ENCODE results near the gene CCDC12.
"Not testable (repeated sequence)": the region's sequence is repeated elsewhere in the genome, so short reads cannot be mapped to it uniquely, and the experiment has no call there.

Gene CCDC12

GRCh38 chr3:46970391-46971091 lies 6.0 kb downstream of the CCDC12 start:
- no peak overlapping the region for H3K9ac ChIP-seq
- H3K4me1 ChIP-seq (ENCODE audit: low read depth, poor library complexity, severe bottlenecking), result peaks cover 5% of the 10 kb centered on the region
- no peak overlapping the region for H2AFZ ChIP-seq (ENCODE audit: low read depth)
- H3K27ac ChIP-seq, result no peak overlapping the region
- H3K4me2 ChIP-seq, result no peak overlapping the region
- no peak overlapping the region for H3K4me3 ChIP-seq (IDR thresholded peaks at IDR 0.05; ENCODE audit: insufficient read depth, low read depth, low read length)
- no peaks in the 10 kb centered on the region for H3K36me3 ChIP-seq (ENCODE audit: insufficient read depth)
- peaks cover 99% of the 10 kb centered on the region for H3K79me2 ChIP-seq (ENCODE audit: insufficient read depth, low read depth)
- no peak for TF ChIP-seq CTCF (conservative IDR thresholded peaks at IDR 0.05; ENCODE audit: low read depth, low read length)
- H4K20me1 ChIP-seq (ENCODE audit: insufficient read depth), result peaks cover 6% of the 10 kb centered on the region; the same call in 1 of the 2 replicates
- H3K27me3 ChIP-seq (ENCODE audit: insufficient read depth, low read depth), result no peaks in the 10 kb centered on the region

- Histone ChIP-seq H3K27ac (no peak overlapping the region), H3K4me2 (no peak overlapping the region), H3K4me1 (ENCODE audit: low read depth, poor library complexity, severe bottlenecking) (peaks cover 5% of the 10 kb centered on the region), H3K9ac (no peak overlapping the region), H3K36me3 (ENCODE audit: insufficient read depth) (no peaks in the 10 kb centered on the region), H4K20me1 (ENCODE audit: insufficient read depth) (peaks cover 6% of the 10 kb centered on the region; the same call in 1 of the 2 replicates), H2AFZ (ENCODE audit: low read depth) (no peak overlapping the region), H3K4me3 (IDR thresholded peaks at IDR 0.05; ENCODE audit: insufficient read depth, low read depth, low read length) (no peak overlapping the region), H3K79me2 (ENCODE audit: insufficient read depth, low read depth) (peaks cover 89% of the 10 kb centered on the region), H3K27me3 (ENCODE audit: insufficient read depth, low read depth) (no peaks in the 10 kb centered on the region)
- no peak for TF ChIP-seq CTCF (conservative IDR thresholded peaks at IDR 0.05; ENCODE audit: low read depth, low read length)
Measured at GRCh38 chr3:46968783-46969428, 7.6 kb downstream of the CCDC12 start.

GRCh38 chr3:46966811-46967210 lies 9.7 kb downstream of the CCDC12 start:
- Histone ChIP-seq H3K36me3 (ENCODE audit: insufficient read depth) (no peaks in the 10 kb centered on the region), H3K4me3 (IDR thresholded peaks at IDR 0.05; ENCODE audit: insufficient read depth, low read depth, low read length) (no peak overlapping the region), H3K79me2 (ENCODE audit: insufficient read depth, low read depth) (peaks cover 69% of the 10 kb centered on the region), H4K20me1 (ENCODE audit: insufficient read depth) (peaks cover 6% of the 10 kb centered on the region; the same call in 1 of the 2 replicates), H3K27me3 (ENCODE audit: insufficient read depth, low read depth) (no peaks in the 10 kb centered on the region), H3K4me1 (ENCODE audit: low read depth, poor library complexity, severe bottlenecking) (no peaks in the 10 kb centered on the region), H3K4me2 (no peak overlapping the region), H3K27ac (no peak overlapping the region), H3K9ac (no peak overlapping the region), H2AFZ (ENCODE audit: low read depth) (no peak overlapping the region)
- no peak for TF ChIP-seq CTCF (conservative IDR thresholded peaks at IDR 0.05; ENCODE audit: low read depth, low read length)

GRCh38 chr3:46965151-46965550 lies 11.4 kb downstream of the CCDC12 start:
- Histone ChIP-seq H3K27ac (no peak overlapping the region), H3K36me3 (ENCODE audit: insufficient read depth) (no peaks in the 10 kb centered on the region)
- TF ChIP-seq CTCF (conservative IDR thresholded peaks at IDR 0.05; ENCODE audit: low read depth, low read length), result no peak

GRCh38 chr3:46964038-46964590 lies 12.4 kb downstream of the CCDC12 start:
- not testable (repeated sequence) for H3K4me2 ChIP-seq; H3K9ac ChIP-seq; H3K27ac ChIP-seq; H3K27me3 ChIP-seq (ENCODE audit: insufficient read depth, low read depth); H3K36me3 ChIP-seq (ENCODE audit: insufficient read depth); H3K4me3 ChIP-seq (IDR thresholded peaks at IDR 0.05; ENCODE audit: insufficient read depth, low read depth, low read length); H4K20me1 ChIP-seq (ENCODE audit: insufficient read depth); H3K4me1 ChIP-seq (ENCODE audit: low read depth, poor library complexity, severe bottlenecking); H2AFZ ChIP-seq (ENCODE audit: low read depth)
- H3K79me2 ChIP-seq (ENCODE audit: insufficient read depth, low read depth), result peaks cover 65% of the 10 kb centered on the region

More at GRCh38 chr3:46965151-46965550, 11.4 kb downstream of the CCDC12 start:
- H3K4me2 ChIP-seq, result no peak overlapping the region
- H3K9ac ChIP-seq, result no peak overlapping the region
- H3K27me3 ChIP-seq (ENCODE audit: insufficient read depth, low read depth), result no peaks in the 10 kb centered on the region
- peaks cover 67% of the 10 kb centered on the region for H3K79me2 ChIP-seq (ENCODE audit: insufficient read depth, low read depth)
- no peak overlapping the region for H2AFZ ChIP-seq (ENCODE audit: low read depth)
- H4K20me1 ChIP-seq (ENCODE audit: insufficient read depth), result peaks cover 6% of the 10 kb centered on the region; the same call in 1 of the 2 replicates
- H3K4me3 ChIP-seq (IDR thresholded peaks at IDR 0.05; ENCODE audit: insufficient read depth, low read depth, low read length), result no peak overlapping the region
- H3K4me1 ChIP-seq (ENCODE audit: low read depth, poor library complexity, severe bottlenecking), result no peaks in the 10 kb centered on the region
